H1 (cell line): ENCODE data around the gene FRRS1. TPM values are rescaled to one million over a fixed set of nuclear protein-coding genes. Genes with fewer than 3 reads are reported as not detected.

ENCODE experiments used
- CTCF ChIA-PET: fragments of 300-600 bp; sonication (Branson Sonifier 250); formaldehyde crosslinking; loops from one replicate; lab custom pipeline; 2021; ENCODE audit not compliant: partially characterized antibody; lab: Charles Lee
- POLR2A ChIA-PET: fragments of 300-600 bp; sonication (Branson Sonifier 250); formaldehyde crosslinking; loops from one replicate; lab custom pipeline; 2021; ENCODE audit warnings: inconsistent platforms; ENCODE audit not compliant: partially characterized antibody; lab: Charles Lee
- DNase-seq, 2 experiments: peaks; one replicate each; pipeline versions ENCODE4 v3.0.0 to v3.0.0-alpha.2; 2010 to 2022; ENCODE audit warnings: low spot score in 2 of 2, low read depth in 1 of 2, mixed read lengths in 1 of 2
- FAIRE-seq: peaks from 2 replicates; lab custom pipeline; 2011; peaks lifted over from hg19 to GRCh38; lab: Jason Lieb, UNC
- H2AFZ ChIP-seq: 2 replicates; pipeline ENCODE4 v1.8.1; 2012; ENCODE audit warnings: low read length, inconsistent platforms
- H2AK5ac ChIP-seq: 2 replicates; pipeline ENCODE4 v1.6.1; 2013; ENCODE audit warnings: low read depth, low read length
- H2BK120ac ChIP-seq: replicated peaks from 2 replicates; pipeline ENCODE3; 2013; ENCODE audit warnings: low read depth, low read length, inconsistent platforms
- H2BK12ac ChIP-seq: 2 replicates; pipeline ENCODE4 v1.6.1; 2013; ENCODE audit warnings: low read depth, low read length
- H2BK15ac ChIP-seq: 2 replicates; pipeline ENCODE4 v1.6.1; 2013; ENCODE audit warnings: low read length
- H2BK20ac ChIP-seq: 2 replicates; pipeline ENCODE4 v1.6.1; 2013; ENCODE audit warnings: low read length
- H2BK5ac ChIP-seq: 2 replicates; pipeline ENCODE4 v1.6.1; 2013; ENCODE audit warnings: low read depth, low read length
- H3K14ac ChIP-seq: 2 replicates; pipeline ENCODE4 v1.6.1; 2013; ENCODE audit warnings: inconsistent platforms; ENCODE audit not compliant: insufficient read length
- H3K18ac ChIP-seq: 2 replicates; pipeline ENCODE4 v1.6.1; 2013; ENCODE audit warnings: low read length; ENCODE audit errors: extremely low read depth
- H3K23ac ChIP-seq: 2 replicates; pipeline ENCODE4 v1.6.1; 2013; ENCODE audit warnings: inconsistent platforms; ENCODE audit not compliant: insufficient read length
- H3K23me2 ChIP-seq: 2 replicates; pipeline ENCODE4 v1.6.1; 2013; ENCODE audit warnings: low read depth, low read length
- H3K27ac ChIP-seq: 2 replicates; pipeline ENCODE4 v1.6.1; 2011; ENCODE audit warnings: low read depth, low read length, inconsistent platforms
- H3K27me3 ChIP-seq, 4 experiments: replicated peaks in 1 of 4; 1 replicate in 1 of 4; 2 replicates in 3 of 4; pipeline versions ENCODE4 v1.6.1 to v1.8.1; 2011 to 2013; ENCODE audit warnings: low read length in 3 of 4, mild to moderate bottlenecking in 3 of 4, inconsistent platforms in 2 of 4, mixed read lengths in 2 of 4, moderate library complexity in 1 of 4; ENCODE audit not compliant: control insufficient read depth in 3 of 4, insufficient read depth in 3 of 4; ENCODE audit errors: extremely low read depth in 1 of 4
- H3K36me3 ChIP-seq, 4 experiments: 2 replicates each; pipeline versions ENCODE4 v1.6.1 to v1.8.1; 2011 to 2013; ENCODE audit warnings: mild to moderate bottlenecking in 4 of 4, low read length in 3 of 4, moderate library complexity in 2 of 4, control low read depth in 1 of 4, inconsistent platforms in 1 of 4; ENCODE audit not compliant: insufficient read depth in 4 of 4, control insufficient read depth in 2 of 4
- H3K4ac ChIP-seq: replicated peaks from 2 replicates; pipeline ENCODE3; 2013; ENCODE audit warnings: low read length, low read depth, mixed read lengths, inconsistent platforms; ENCODE audit not compliant: insufficient read length
- H3K4me1 ChIP-seq, 4 experiments: replicated peaks in 1 of 4; 1 replicate in 1 of 4; 2 replicates in 3 of 4; pipeline versions ENCODE4 v1.6.1 to v1.8.1; 2011 to 2013; ENCODE audit warnings: low read length in 3 of 4, inconsistent platforms in 2 of 4, mixed read lengths in 1 of 4; ENCODE audit not compliant: insufficient read depth in 4 of 4, control insufficient read depth in 3 of 4
- H3K4me2 ChIP-seq, 2 experiments: 2 replicates each; pipeline versions ENCODE4 v1.6.1 to v1.8.1; 2011 to 2013; ENCODE audit warnings: low read depth in 2 of 2, low read length in 2 of 2, control low read depth in 1 of 2, inconsistent platforms in 1 of 2, mild to moderate bottlenecking in 1 of 2; ENCODE audit not compliant: insufficient read depth in 1 of 2
- H3K4me3 ChIP-seq, 4 experiments: fragments of 200-600, 300-600 bp in 1 of 4; sonication (generic), shearing (Covaris generic), sonication (Bioruptor Twin) in 1 of 4; 2 replicates each; pipeline versions ENCODE4 v1.5.1 to v1.8.1; 2011 to 2016; ENCODE audit warnings: low read length in 4 of 4, low read depth in 3 of 4, control low read depth in 2 of 4, inconsistent platforms in 2 of 4, mild to moderate bottlenecking in 2 of 4, mixed read lengths in 1 of 4, moderate library complexity in 1 of 4; ENCODE audit not compliant: insufficient read depth in 2 of 4; ENCODE audit errors: extremely low read depth in 1 of 4
- H3K56ac ChIP-seq: replicated peaks from 2 replicates; pipeline ENCODE3; 2013; ENCODE audit warnings: low read depth, mild to moderate bottlenecking, mixed read lengths, low read length, inconsistent platforms; ENCODE audit not compliant: insufficient read length
- H3K79me1 ChIP-seq: 2 replicates; pipeline ENCODE4 v1.6.1; 2013; ENCODE audit warnings: low read depth, low read length, control low read depth
- H3K79me2 ChIP-seq, 2 experiments: 2 replicates each; pipeline versions ENCODE4 v1.6.1 to v1.8.1; 2012 to 2013; ENCODE audit warnings: low read length in 2 of 2, mild to moderate bottlenecking in 2 of 2, inconsistent platforms in 1 of 2; ENCODE audit not compliant: insufficient read depth in 2 of 2, control insufficient read depth in 1 of 2
- H3K9ac ChIP-seq, 4 experiments: replicated peaks in 1 of 4; 1 replicate in 1 of 4; 2 replicates in 3 of 4; pipeline versions ENCODE4 v1.6.1 to v1.8.1; 2011 to 2013; ENCODE audit warnings: low read depth in 3 of 4, low read length in 3 of 4, control low read depth in 2 of 4, mild to moderate bottlenecking in 2 of 4, moderate library complexity in 2 of 4, inconsistent platforms in 1 of 4; ENCODE audit errors: extremely low read depth in 1 of 4
- H3K9me3 ChIP-seq, 2 experiments: 2 replicates each; pipeline versions ENCODE4 v1.6.1 to v1.8.1; 2012 to 2013; ENCODE audit warnings: mild to moderate bottlenecking in 2 of 2, moderate library complexity in 2 of 2, control low read depth in 1 of 2, inconsistent platforms in 1 of 2, low read depth in 1 of 2, low read length in 1 of 2, mixed read lengths in 1 of 2; ENCODE audit not compliant: insufficient read depth in 2 of 2
- H4K20me1 ChIP-seq, 2 experiments: replicated peaks in 1 of 2; 2 replicates each; pipeline versions ENCODE3 to v1.8.1; 2011 to 2013; ENCODE audit warnings: inconsistent platforms in 2 of 2, low read length in 2 of 2, mild to moderate bottlenecking in 1 of 2; ENCODE audit not compliant: insufficient read depth in 2 of 2, control insufficient read depth in 1 of 2
- H4K5ac ChIP-seq: 2 replicates; pipeline ENCODE4 v1.6.1; 2013; ENCODE audit warnings: low read length, low read depth, mixed read lengths, inconsistent platforms; ENCODE audit not compliant: insufficient read length
- H4K8ac ChIP-seq: 2 replicates; pipeline ENCODE4 v1.8.0; 2013; ENCODE audit warnings: mild to moderate bottlenecking, moderate library complexity, low read length, inconsistent platforms; ENCODE audit not compliant: insufficient read depth; ENCODE audit errors: extremely low read depth
- H4K91ac ChIP-seq: replicated peaks from 2 replicates; pipeline ENCODE3; 2013; ENCODE audit warnings: low read length, mixed read lengths, inconsistent platforms; ENCODE audit not compliant: insufficient read length
- EZH2 ChIP-seq: fragments of 200-600 bp; sonication (generic); IDR thresholded peaks from 2 replicates; pipeline ENCODE4 v1.7.1; 2012; ENCODE audit warnings: low read depth, mild to moderate bottlenecking, moderate library complexity, low read length, inconsistent platforms; ENCODE audit not compliant: severe bottlenecking
- NRF1 ChIP-seq: IDR thresholded peaks from 2 replicates; pipeline ENCODE4 v1.6.1; 2011; ENCODE audit warnings: mild to moderate bottlenecking, low read depth, low read length, improper control_type of control experiment
- WGBS, 2 experiments: shearing (Covaris generic) in 1 of 2; methylation state at CpG; one replicate each; pipeline versions ENCODE4 v1.1.6 to v1.1.7; 2013 to 2015; ENCODE audit warnings: low lambda C conversion rate in 2 of 2, mixed read lengths in 2 of 2, inconsistent platforms in 1 of 2, low coverage in 1 of 2, missing lambda C conversion rate in 1 of 2; ENCODE audit not compliant: insufficient replicate concordance in 2 of 2, insufficient coverage in 1 of 2, insufficient read length in 1 of 2; ENCODE audit errors: extremely low coverage in 1 of 2, missing lambda C conversion rate in 1 of 2; 5-methylcytosine and 5-hydroxymethylcytosine counted together
- polyA plus RNA-seq, 7 experiments: library from polyadenylated mRNA; depleted of rRNA in 3 of 7; stranded (reverse) in 5 of 7; unstranded in 2 of 7; fragments of >200 nt in 5 of 7; fragments of 200-250 nt in 2 of 7; gene quantifications; 1 replicate in 5 of 7; 2 replicates in 1 of 7; 4 replicates in 1 of 7; pipeline versions ENCODE4 v1.2.1 to v1.2.3, GENCODE V29; 2011 to 2013; ENCODE audit warnings: missing spikeins in 2 of 7, mixed read lengths in 2 of 7
- total RNA-seq: library from RNA; stranded (reverse); fragmentation: NEBNext Ultra II Directional; extraction: Animal tissue kit (Norgen Biotek cat#: 25700); gene quantifications from 2 replicates; pipeline ENCODE4 v1.2.1, GENCODE V29; 2021

Gene FRRS1
- total and polyA plus RNA-seq, 2 of the 8 experiments (the other 6 are each of a cell fraction or from before 2014, with no cell fraction given): 3.5 to 6.5 TPM

GRCh38 chr1:99748419-99748818 is 18.0 kb downstream of the FRRS1 start:
- 91% methylated on average over 2 of the region's 2 CpGs; no CpG with 5 or more reads in 1 of the 2 experiments for WGBS, 2 experiments
- Histone ChIP-seq H3K4me1 (no peaks in the 10 kb centered on the region), H3K4ac (no peak overlapping the region), H3K27ac (no peak overlapping the region), H4K91ac (no peak overlapping the region), H2BK20ac (no peak overlapping the region), H2AFZ (no peak overlapping the region), H3K27me3 (no peaks in the 10 kb centered on the region), H3K18ac (no peak overlapping the region), H2BK5ac (no peak overlapping the region), H3K56ac (no peak overlapping the region), H3K79me1 (no peaks in the 10 kb centered on the region), H4K20me1 (no peaks in the 10 kb centered on the region), H2BK15ac (no peak overlapping the region), H3K4me2 (no peak overlapping the region), H4K8ac (no peak overlapping the region), H3K23me2 (no peaks in the 10 kb centered on the region), H3K9me3 (no peaks in the 10 kb centered on the region), H3K36me3 (no peaks in the 10 kb centered on the region; a peak in 1 of 8 replicates), H3K23ac (no peak overlapping the region), H2BK12ac (no peak overlapping the region), H2AK5ac (no peak overlapping the region), H2BK120ac (no peak overlapping the region), H3K9ac (no peak overlapping the region), H3K79me2 (no peaks in the 10 kb centered on the region), H3K4me3 (no peak overlapping the region), H3K14ac (no peak overlapping the region), H4K5ac (no peak overlapping the region)
- CTCF ChIA-PET: interaction anchor here (0.6 kb wide), 1 partner anchor 1274 kb away, joined by 3 read pairs; no protein-coding TSS in a partner anchor
- no peak for FAIRE-seq
- TF ChIP-seq NRF1: no peak
- TF ChIP-seq EZH2: no peak
- DNase-seq: no peak
- POLR2A ChIA-PET: no interaction called here
